COLO829 (cell line): ENCODE measurements around the gene CIT.

Experiments
- DNase-seq: peaks from one replicate; pipeline ENCODE4 v3.0.0; 2012; ENCODE audit warnings: low spot score

CIT gene

DNA sequence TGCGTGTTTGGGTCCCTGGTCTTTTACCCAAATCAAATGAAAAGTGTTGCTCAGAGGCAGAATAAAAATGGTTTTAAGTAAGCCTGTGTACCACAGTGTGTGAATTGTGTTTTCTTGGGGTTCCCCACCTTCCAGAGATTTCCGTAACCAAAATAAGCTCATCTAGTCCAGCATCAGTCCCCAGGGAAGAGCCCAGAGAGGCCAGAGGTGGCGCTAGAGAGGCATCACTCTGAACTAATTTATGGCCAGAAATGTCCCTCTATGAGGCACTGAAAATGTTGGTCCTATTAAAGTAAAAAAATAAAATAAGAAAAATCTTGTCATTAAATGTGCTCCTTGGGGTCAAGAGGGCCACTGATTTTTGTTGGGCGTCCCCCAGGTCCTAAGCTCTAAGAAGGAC, 234.1 kb downstream of the CIT start:
- no peak for DNase-seq
